Activated T-cell treated with anti-CD3 and anti-CD28 coated beads, Interleukin-2, amount 50 U/mL, for 72 hours (primary cell): ENCODE measurements around the gene SIPA1L3. TPM values are rescaled to one million over a fixed set of nuclear protein-coding genes. Genes with fewer than 3 reads are reported as not detected.

Source experiments
- ATAC-seq, 2 donors: fragments of 150-1000 bp; cut with Tn5 transposase; replicated peaks in 1 of 2; 2 replicates each; pipeline ENCODE4 v1.10.0; 2021; ENCODE audit warnings: moderate library complexity in 2 of 2, mild to moderate bottlenecking in 1 of 2
- DNase-seq, 2 donors: peaks; one replicate each; pipeline ENCODE4 v3.0.0; 2021 to 2022; ENCODE audit warnings: mixed read lengths in 1 of 2
- H3K27ac Mint-ChIP-seq: one replicate; pipeline ENCODE4 v1.8.0; 2022; ENCODE audit warnings: mild to moderate bottlenecking, moderate library complexity, mixed read lengths
- H3K27me3 Mint-ChIP-seq: one replicate; pipeline ENCODE4 v1.8.0; 2022; ENCODE audit warnings: low read depth, mixed read lengths
- H3K36me3 Mint-ChIP-seq, 2 donors: one replicate each; pipeline ENCODE4 v1.8.0; 2022; ENCODE audit warnings: mixed read lengths in 2 of 2, mild to moderate bottlenecking in 1 of 2; ENCODE audit not compliant: insufficient read depth in 2 of 2
- H3K4me1 Mint-ChIP-seq: one replicate; pipeline ENCODE4 v1.8.0; 2022; ENCODE audit warnings: low read depth, mixed read lengths
- H3K4me3 Mint-ChIP-seq, 2 donors: one replicate each; pipeline ENCODE4 v1.8.0; 2022; ENCODE audit warnings: mild to moderate bottlenecking in 2 of 2, mixed read lengths in 2 of 2, moderate library complexity in 2 of 2
- H3K9me3 Mint-ChIP-seq, 2 donors: one replicate each; pipeline ENCODE4 v1.8.0; 2022; ENCODE audit warnings: mixed read lengths in 2 of 2
- total RNA-seq, 2 donors: library from RNA; stranded (reverse); gene quantifications; one replicate each; pipeline ENCODE4 v1.2.3, GENCODE V29; 2022

SIPA1L3 gene
- total RNA-seq, 2 donors from 2014 or later = 12.8 TPM

- peaks cover 19% of the 10 kb centered on the region for H3K4me1 Mint-ChIP-seq
- no peaks in the 10 kb centered on the region for H3K9me3 Mint-ChIP-seq
- peaks cover 3 to 4% of the 10 kb centered on the region in 2 donors for H3K36me3 Mint-ChIP-seq
- DNase-seq (no peak), ATAC-seq (no peak)
- H3K27ac Mint-ChIP-seq = no peak overlapping the region
- no peak overlapping the region for H3K4me3 Mint-ChIP-seq
- H3K27me3 Mint-ChIP-seq = no peaks in the 10 kb centered on the region
Measured at GRCh38 chr19:38082256-38083118, 175.5 kb downstream of the SIPA1L3 start.

DNA sequence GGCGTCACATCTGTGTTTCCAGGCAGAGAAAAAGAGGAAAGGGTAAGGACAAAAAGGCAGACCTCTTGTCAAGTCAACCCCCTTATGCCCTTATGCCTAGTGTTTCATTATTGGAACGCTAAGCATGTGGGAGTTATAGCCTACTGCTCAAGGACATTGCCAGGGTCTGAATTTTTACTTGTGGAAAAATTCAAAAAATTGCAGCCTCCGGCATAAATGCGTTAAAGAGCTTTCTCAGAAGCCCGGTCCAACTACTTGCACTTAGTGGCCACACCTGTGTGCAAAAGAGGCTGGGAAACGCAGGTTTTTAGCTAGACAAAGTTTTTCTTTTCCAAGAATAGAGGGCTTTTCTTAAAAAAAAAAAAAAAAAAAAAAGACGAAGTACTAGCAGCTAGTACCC is 177.2 kb downstream of the SIPA1L3 start:
- no peaks in the 10 kb centered on the region for H3K27me3 Mint-ChIP-seq
- no peak for DNase-seq
- peaks cover 19% of the 10 kb centered on the region for H3K4me1 Mint-ChIP-seq
- peaks cover 3 to 4% of the 10 kb centered on the region in 2 donors for H3K36me3 Mint-ChIP-seq
- H3K9me3 Mint-ChIP-seq = no peaks in the 10 kb centered on the region
- ATAC-seq = no peak
- H3K27ac Mint-ChIP-seq = no peak overlapping the region
- no peak overlapping the region for H3K4me3 Mint-ChIP-seq

DNA sequence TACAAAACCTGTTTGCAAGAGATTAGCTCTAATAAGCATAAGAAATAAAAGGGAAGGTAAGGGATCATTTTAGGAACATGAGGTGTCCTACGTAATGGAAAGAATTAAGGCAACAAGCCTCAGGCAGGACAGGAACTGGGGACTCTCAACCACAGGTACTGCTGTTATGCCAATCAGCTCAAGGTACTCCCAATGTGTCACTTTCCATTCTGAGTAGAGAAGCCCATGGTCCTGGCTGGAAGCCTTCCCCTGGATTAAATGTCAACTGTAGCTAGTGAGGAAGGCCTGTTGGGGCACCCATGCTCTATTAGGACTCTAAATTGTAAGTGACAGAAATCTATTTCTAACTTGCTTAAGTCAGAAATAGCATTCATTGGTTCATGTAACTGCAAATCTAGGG is 182.4 kb downstream of the SIPA1L3 start:
- Mint-ChIP-seq H3K4me1 (no peaks in the 10 kb centered on the region), H3K36me3 (no peaks in the 10 kb centered on the region), H3K27ac (no peak overlapping the region), H3K9me3 (no peaks in the 10 kb centered on the region), H3K4me3 (no peak overlapping the region), H3K27me3 (no peaks in the 10 kb centered on the region)
- DNase-seq = no peak
- ATAC-seq = no peak

GRCh38 chr19:38093154-38093553 is 186.1 kb downstream of the SIPA1L3 start:
- Mint-ChIP-seq H3K27me3 (no peaks in the 10 kb centered on the region), H3K27ac (no peak overlapping the region), H3K9me3 (no peaks in the 10 kb centered on the region), H3K4me1 (no peaks in the 10 kb centered on the region), H3K4me3 (no peak overlapping the region), H3K36me3 (no peaks in the 10 kb centered on the region)
- DNase-seq = no peak
- ATAC-seq = no peak

DNA sequence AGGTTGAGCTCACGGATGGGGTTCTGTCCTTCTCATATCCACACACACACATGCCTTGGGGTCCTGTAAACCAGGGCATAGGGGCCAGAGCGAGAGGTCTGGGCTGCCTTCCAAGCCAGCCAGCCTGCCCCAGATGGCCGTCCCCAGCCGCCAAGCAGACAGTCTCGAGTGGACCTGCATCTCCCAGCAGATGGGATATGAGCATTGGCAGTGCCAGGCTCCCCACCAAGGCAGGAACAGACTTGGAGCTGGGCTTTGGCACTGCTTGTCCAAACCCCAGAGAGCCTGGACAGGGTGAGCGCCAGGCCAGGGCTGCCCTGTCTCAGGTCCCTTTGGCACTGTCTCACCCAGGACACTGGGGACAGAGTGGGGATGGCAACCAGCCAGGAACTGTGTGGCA is 186.6 kb downstream of the SIPA1L3 start:
- Mint-ChIP-seq H3K27me3 (no peaks in the 10 kb centered on the region), H3K4me1 (no peaks in the 10 kb centered on the region), H3K27ac (no peak overlapping the region), H3K36me3 (no peaks in the 10 kb centered on the region), H3K4me3 (no peak overlapping the region), H3K9me3 (no peaks in the 10 kb centered on the region)
- ATAC-seq (no peak), DNase-seq (no peak)

GRCh38 chr19:38095411-38096308 is 188.7 kb downstream of the SIPA1L3 start:
- Mint-ChIP-seq H3K9me3 (peaks cover 0 to 3% of the 10 kb centered on the region in 2 donors), H3K4me1 (no peaks in the 10 kb centered on the region), H3K36me3 (peaks cover 4 to 9% of the 10 kb centered on the region in 2 donors), H3K27me3 (no peaks in the 10 kb centered on the region), H3K27ac (no peak overlapping the region), H3K4me3 (no peak overlapping the region)
- peak; percentile 51 to 52 for DNase-seq
- ATAC-seq = peak; percentile 45 to 58

- peaks cover 4 to 11% of the 10 kb centered on the region in 2 donors for H3K36me3 Mint-ChIP-seq
- no peak for ATAC-seq
- H3K27ac Mint-ChIP-seq = no peak overlapping the region
- no peak for DNase-seq
- H3K9me3 Mint-ChIP-seq = peaks cover 0 to 3% of the 10 kb centered on the region in 2 donors
- no peaks in the 10 kb centered on the region for H3K27me3 Mint-ChIP-seq
- no peaks in the 10 kb centered on the region for H3K4me1 Mint-ChIP-seq
- no peak overlapping the region for H3K4me3 Mint-ChIP-seq
Measured at GRCh38 chr19:38099966-38100365, 193.0 kb downstream of the SIPA1L3 start.

- H3K27ac Mint-ChIP-seq = no peak overlapping the region
- DNase-seq = no peak
- no peak overlapping the region for H3K4me3 Mint-ChIP-seq
- H3K36me3 Mint-ChIP-seq = peaks cover 4 to 12% of the 10 kb centered on the region in 2 donors
- no peaks in the 10 kb centered on the region for H3K4me1 Mint-ChIP-seq
- H3K27me3 Mint-ChIP-seq = no peaks in the 10 kb centered on the region
- peaks cover 0 to 3% of the 10 kb centered on the region in 2 donors for H3K9me3 Mint-ChIP-seq
- no peak for ATAC-seq
Measured at GRCh38 chr19:38100589-38100988, 193.6 kb downstream of the SIPA1L3 start.

DNA sequence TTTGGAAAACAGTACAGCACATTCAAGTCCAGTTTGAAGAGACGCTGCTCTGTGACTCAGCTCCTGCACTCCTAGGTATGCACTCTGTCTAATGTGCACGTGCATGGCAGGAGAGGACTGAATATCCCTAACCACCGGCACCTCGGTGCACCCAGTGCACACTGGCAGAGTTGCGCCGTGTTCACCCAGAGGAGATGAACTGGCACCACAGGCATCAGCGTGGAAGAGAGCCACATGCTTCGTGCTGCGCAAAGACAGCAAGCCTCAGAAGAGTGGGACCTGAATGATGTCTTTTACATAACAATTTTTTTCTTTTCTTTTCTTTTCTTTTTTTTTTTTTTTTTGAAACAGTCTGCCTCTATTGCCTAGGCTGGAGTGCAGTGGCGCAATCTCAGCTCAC is 194.7 kb downstream of the SIPA1L3 start:
- H3K36me3 Mint-ChIP-seq = peaks cover 4 to 13% of the 10 kb centered on the region in 2 donors
- H3K4me1 Mint-ChIP-seq = no peaks in the 10 kb centered on the region
- no peaks in the 10 kb centered on the region for H3K27me3 Mint-ChIP-seq
- no peak overlapping the region for H3K4me3 Mint-ChIP-seq
- H3K27ac Mint-ChIP-seq = no peak overlapping the region
- ATAC-seq = no peak
- H3K9me3 Mint-ChIP-seq = peaks cover 0 to 3% of the 10 kb centered on the region in 2 donors
- DNase-seq = no peak

DNA sequence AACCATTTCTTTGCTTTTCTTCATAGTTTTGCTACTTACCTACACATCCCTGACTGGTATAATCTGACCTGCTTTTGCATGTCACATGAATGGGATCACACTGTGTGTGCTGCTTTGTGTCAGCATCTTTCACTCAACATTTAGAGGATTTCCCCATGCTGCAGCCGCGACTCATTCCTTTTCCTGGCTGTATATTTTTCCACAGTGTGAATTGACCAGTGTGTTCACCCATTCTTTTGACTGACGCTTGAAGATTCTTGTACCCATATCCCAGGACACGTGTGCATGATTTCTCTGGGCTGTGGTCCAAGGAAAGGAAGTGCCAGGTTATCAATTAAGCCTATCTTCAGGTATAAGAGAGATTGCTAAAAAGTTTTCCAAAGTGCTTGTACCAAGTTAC is 198.6 kb downstream of the SIPA1L3 start:
- ATAC-seq (no peak), DNase-seq (no peak)
- Mint-ChIP-seq H3K9me3 (no peaks in the 10 kb centered on the region), H3K36me3 (peaks cover 0 to 4% of the 10 kb centered on the region in 2 donors), H3K4me1 (no peaks in the 10 kb centered on the region), H3K4me3 (no peak overlapping the region), H3K27me3 (no peaks in the 10 kb centered on the region), H3K27ac (no peak overlapping the region)

- no peaks in the 10 kb centered on the region for H3K27me3 Mint-ChIP-seq
- no peaks in the 10 kb centered on the region for H3K4me1 Mint-ChIP-seq
- DNase-seq (no peak), ATAC-seq (peak; percentile 22 to 53)
- H3K27ac Mint-ChIP-seq = no peak overlapping the region
- no peak overlapping the region for H3K4me3 Mint-ChIP-seq
- peaks cover 0 to 2% of the 10 kb centered on the region in 2 donors for H3K36me3 Mint-ChIP-seq
- H3K9me3 Mint-ChIP-seq = no peaks in the 10 kb centered on the region
Measured at GRCh38 chr19:38107129-38107528, 200.1 kb downstream of the SIPA1L3 start.

GRCh38 chr19:38111898-38112297 is 204.9 kb downstream of the SIPA1L3 start:
- Mint-ChIP-seq H3K27me3 (no peaks in the 10 kb centered on the region), H3K9me3 (no peaks in the 10 kb centered on the region), H3K27ac (no peak overlapping the region), H3K36me3 (no peaks in the 10 kb centered on the region), H3K4me3 (no peak overlapping the region), H3K4me1 (peaks cover 6% of the 10 kb centered on the region)
- DNase-seq = no peak
- ATAC-seq = no peak

DNA sequence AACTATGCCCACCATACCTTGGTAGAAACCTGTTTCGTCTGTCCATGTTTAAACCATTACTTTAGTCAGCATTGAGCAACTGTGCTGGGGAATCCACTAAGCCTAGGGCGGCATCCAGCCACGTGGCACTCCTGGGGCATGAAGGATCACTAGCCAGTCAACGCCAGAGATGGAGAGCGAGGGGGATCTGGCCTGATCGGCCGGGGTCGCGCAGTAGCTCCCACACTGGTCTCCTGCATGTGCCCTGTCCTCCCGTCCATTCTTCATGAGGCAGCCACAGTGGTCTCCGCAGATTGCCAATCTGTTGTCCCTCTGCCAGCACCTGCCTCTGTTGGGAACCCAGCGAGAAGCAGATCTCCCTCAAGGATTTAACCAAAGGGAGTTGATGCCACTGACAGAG is 207.6 kb downstream of the SIPA1L3 start:
- H3K4me1 Mint-ChIP-seq = peaks cover 6% of the 10 kb centered on the region
- no peaks in the 10 kb centered on the region for H3K9me3 Mint-ChIP-seq
- DNase-seq = no peak
- ATAC-seq = no peak
- no peaks in the 10 kb centered on the region for H3K27me3 Mint-ChIP-seq
- H3K36me3 Mint-ChIP-seq = peaks cover 1 to 7% of the 10 kb centered on the region in 2 donors
- H3K27ac Mint-ChIP-seq = no peak overlapping the region
- H3K4me3 Mint-ChIP-seq = no peak overlapping the region
